Mononuclear cell (primary cell): ENCODE data around the gene RIMBP2. TPM values are rescaled to one million over a fixed set of nuclear protein-coding genes. Genes with fewer than 3 reads are reported as not detected.

ENCODE experiments used
- H3K27me3 ChIP-seq: 2 replicates; pipeline ENCODE4 v1.6.0; 2011; ENCODE audit warnings: low read length, control low read depth; ENCODE audit not compliant: insufficient read depth
- H3K4me1 ChIP-seq: 2 replicates; pipeline ENCODE4 v1.5.1; 2011; ENCODE audit warnings: mild to moderate bottlenecking, low read length, control low read depth; ENCODE audit not compliant: insufficient read depth
- H3K4me3 ChIP-seq: 2 replicates; pipeline ENCODE4 v1.5.1; 2011; ENCODE audit warnings: mild to moderate bottlenecking, low read length, moderate library complexity
- H3K9me3 ChIP-seq: 2 replicates; pipeline ENCODE4 v1.5.1; 2011; ENCODE audit warnings: low read depth, mild to moderate bottlenecking, control low read depth, low read length
- total RNA-seq: library from RNA; depleted of rRNA; stranded (reverse); fragments of >200 nt; gene quantifications from one replicate; pipeline ENCODE4 v1.2.3, GENCODE V29; 2012

The RIMBP2 gene
- total RNA-seq, 1 donor = not detected

DNA sequence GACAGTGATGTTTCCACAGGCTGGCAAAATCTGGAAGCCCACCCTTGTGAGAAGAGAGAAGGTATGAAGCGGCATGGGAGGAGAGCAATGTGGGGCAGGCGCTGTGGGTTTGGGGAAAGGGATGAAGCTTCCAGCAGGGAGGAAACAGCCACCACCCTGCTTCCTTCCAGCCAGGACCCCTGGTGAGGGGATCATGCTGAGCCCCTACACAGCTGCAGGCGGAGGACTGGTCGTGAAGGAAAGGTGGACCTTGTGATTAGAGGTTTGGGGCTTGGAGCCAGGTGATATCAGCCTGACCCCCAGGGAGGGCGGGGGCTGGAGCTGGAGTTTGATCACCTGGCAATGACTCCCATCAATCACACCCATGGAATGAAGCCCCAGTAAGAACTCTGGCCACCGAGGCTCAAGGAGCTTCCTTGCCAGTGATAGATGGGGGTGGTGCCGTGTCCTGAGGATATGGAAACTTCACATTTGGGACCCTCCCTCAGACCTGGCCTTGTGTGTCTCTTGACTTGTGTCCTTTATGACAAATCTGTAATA lies 48.6 kb downstream of the RIMBP2 start:
- Histone ChIP-seq H3K4me1 (no peaks in the 10 kb centered on the region), H3K27me3 (no peaks in the 10 kb centered on the region), H3K9me3 (no peaks in the 10 kb centered on the region), H3K4me3 (no peak overlapping the region)

DNA sequence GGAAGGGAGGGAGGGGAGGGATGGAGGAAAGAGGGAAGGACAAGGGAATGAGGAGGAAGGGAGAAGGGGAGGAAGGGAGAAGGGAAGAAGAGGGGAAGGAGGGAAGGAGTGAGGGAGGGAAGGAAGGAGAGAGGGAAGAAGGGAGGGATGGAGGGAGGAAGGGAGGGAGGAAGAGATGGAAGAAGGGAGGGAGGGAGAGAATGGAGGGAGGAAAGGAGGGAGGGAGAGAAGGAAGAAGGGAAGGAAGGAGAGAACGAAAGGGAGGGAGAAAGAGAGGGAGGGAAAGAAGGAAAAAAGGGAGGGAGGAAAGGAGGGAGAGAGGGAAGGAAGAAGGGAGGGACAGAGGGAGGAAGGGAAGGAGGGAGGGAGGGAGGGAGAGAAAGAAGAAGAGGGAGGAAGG lies 49.5 kb downstream of the RIMBP2 start:
- Histone ChIP-seq H3K27me3 (no peaks in the 10 kb centered on the region), H3K4me1 (no peaks in the 10 kb centered on the region), H3K9me3 (no peaks in the 10 kb centered on the region), H3K4me3 (no peak overlapping the region)

DNA sequence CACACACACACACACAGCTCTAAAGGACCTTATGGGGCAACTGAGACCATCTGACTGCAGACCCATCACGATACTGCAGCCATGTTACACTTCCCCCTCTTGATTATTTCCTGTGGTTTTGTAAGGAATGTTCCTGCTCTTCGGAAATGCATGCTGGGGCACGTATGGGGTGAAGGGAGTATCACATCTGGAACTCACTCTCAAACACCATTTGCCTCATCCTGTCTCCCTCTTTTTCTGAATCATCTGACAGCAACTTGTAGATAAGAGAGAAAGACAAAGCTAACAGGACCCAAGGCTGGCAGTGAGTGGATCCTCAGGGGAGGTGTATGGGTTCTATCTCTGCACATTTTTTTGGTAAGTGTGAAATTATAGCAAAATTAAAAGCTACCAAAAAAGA lies 50.3 kb downstream of the RIMBP2 start:
- H3K27me3 ChIP-seq = no peaks in the 10 kb centered on the region
- no peak overlapping the region for H3K4me3 ChIP-seq
- H3K9me3 ChIP-seq = no peaks in the 10 kb centered on the region
- no peaks in the 10 kb centered on the region for H3K4me1 ChIP-seq

DNA sequence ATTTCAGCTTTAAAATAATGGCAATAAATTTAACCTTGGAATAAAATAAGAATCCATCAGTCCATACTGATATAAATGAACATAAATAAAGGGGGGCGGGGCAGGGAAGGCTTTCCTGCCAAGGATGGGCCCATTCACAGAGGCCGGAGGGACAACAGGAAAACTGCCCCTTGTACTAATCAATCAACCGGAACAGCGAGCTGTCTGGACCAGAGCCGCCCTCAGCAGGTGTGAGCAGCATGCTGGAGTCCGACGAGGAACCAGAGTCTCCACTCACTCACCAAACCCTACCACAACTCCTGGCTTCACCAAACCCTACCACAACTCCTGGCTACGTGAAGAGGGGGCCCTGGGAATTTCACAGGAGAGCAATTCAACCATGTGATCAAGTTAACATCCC lies 51.3 kb downstream of the RIMBP2 start:
- Histone ChIP-seq H3K4me1 (no peaks in the 10 kb centered on the region), H3K9me3 (no peaks in the 10 kb centered on the region), H3K4me3 (no peak overlapping the region)

DNA sequence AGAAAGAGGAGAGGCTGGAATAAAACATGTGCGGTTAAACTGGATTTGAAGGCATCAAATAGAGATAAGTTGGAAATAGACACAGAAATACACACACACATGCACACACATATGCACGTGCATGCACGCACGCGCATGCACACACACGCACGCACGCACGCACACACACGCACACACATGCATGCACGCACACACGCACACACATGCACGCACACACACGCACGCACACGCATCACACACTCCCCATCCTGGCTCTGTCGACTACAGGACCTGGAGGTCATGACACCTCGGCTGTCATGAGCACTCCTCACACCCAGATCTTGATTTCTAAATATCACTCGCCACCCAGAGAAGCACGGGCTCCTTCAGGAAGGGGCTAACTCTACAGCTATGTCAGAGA lies 51.8 kb downstream of the RIMBP2 start:
- Histone ChIP-seq H3K4me3 (no peak overlapping the region), H3K27me3 (no peaks in the 10 kb centered on the region), H3K4me1 (no peaks in the 10 kb centered on the region), H3K9me3 (no peaks in the 10 kb centered on the region)

More for the DNA sequence above, 51.3 kb downstream of the RIMBP2 start:
- no peaks in the 10 kb centered on the region for H3K27me3 ChIP-seq

DNA sequence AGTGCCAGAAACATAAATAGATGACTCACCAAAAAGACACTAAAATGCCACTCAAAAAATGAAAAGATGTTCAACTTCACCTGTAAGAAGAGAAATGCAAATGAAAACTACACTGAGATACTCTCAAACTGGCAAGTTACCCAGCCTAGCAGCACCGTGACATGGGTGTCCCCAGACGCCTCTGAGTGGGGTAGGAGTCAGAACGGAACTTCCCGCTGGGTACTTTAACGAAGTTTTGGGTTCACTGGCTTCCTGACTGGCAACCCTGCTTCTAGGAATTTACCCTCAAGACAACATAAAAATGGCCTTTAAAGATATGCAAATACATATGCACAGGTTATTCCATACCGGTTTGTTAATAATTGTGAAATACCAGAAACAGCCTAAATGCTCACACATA lies 52.6 kb downstream of the RIMBP2 start:
- H3K9me3 ChIP-seq = no peaks in the 10 kb centered on the region
- H3K4me1 ChIP-seq = no peaks in the 10 kb centered on the region
- no peaks in the 10 kb centered on the region for H3K27me3 ChIP-seq

DNA sequence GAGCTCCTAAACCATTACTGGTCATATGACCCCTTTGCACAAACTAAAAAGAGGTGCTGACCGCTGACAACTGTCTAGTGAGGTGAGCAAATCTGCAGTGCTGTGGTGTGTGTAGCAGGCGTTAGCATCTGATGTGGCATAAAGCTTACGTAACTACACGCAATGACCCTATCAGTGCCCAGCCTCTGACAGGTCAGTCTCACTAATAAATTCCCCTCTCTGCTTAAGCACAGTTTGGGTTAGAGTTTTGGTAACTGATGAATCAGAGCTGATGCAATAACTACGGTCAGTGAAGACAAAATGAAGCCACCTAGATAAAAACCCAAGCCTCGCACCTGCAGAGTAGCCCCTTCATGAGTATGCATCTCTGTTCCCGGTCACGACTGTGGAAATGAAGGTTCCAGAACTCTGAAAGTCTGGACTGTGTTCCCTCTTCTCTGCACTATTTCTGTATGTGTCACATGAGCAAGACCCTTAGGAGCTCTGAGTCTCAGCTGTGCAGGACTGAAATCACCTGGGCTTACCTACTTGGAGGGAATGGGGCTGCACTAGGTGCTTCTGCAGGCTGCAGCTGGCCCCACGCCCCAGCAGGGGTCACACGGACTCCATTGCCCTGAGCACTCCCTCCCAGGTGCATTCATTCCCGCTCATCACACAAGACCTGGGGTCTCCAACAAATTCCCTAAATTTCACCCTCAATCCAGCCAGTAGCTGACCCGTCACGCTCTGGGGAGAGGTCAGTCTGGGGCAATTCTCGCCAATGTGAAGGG lies 54.4 kb downstream of the RIMBP2 start:
- Histone ChIP-seq H3K4me3 (no peak overlapping the region), H3K27me3 (no peaks in the 10 kb centered on the region), H3K9me3 (no peaks in the 10 kb centered on the region), H3K4me1 (no peaks in the 10 kb centered on the region)

More for the DNA sequence above, 52.6 kb downstream of the RIMBP2 start:
- no peak overlapping the region for H3K4me3 ChIP-seq

DNA sequence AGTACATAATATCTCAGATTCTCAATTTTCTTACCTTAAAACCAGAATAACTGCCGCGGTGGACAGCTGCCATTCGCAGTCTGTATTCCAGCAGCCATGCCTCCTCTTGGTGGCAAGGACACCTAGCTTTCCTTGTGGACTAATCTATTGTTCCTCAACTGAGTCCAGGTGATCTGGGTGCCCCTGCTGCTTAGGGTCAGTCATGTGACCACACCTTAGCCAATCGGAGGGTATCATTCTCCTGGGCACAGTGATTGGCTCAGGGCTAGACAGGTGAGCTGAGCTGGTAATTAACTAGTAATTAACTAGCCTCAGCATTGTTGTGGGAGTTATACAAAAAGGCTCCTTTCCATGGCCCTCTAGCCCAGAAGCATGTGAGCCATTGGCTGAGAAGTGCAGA lies 55.0 kb downstream of the RIMBP2 start:
- no peak overlapping the region for H3K4me3 ChIP-seq
- no peaks in the 10 kb centered on the region for H3K9me3 ChIP-seq
- no peaks in the 10 kb centered on the region for H3K27me3 ChIP-seq
- no peaks in the 10 kb centered on the region for H3K4me1 ChIP-seq

DNA sequence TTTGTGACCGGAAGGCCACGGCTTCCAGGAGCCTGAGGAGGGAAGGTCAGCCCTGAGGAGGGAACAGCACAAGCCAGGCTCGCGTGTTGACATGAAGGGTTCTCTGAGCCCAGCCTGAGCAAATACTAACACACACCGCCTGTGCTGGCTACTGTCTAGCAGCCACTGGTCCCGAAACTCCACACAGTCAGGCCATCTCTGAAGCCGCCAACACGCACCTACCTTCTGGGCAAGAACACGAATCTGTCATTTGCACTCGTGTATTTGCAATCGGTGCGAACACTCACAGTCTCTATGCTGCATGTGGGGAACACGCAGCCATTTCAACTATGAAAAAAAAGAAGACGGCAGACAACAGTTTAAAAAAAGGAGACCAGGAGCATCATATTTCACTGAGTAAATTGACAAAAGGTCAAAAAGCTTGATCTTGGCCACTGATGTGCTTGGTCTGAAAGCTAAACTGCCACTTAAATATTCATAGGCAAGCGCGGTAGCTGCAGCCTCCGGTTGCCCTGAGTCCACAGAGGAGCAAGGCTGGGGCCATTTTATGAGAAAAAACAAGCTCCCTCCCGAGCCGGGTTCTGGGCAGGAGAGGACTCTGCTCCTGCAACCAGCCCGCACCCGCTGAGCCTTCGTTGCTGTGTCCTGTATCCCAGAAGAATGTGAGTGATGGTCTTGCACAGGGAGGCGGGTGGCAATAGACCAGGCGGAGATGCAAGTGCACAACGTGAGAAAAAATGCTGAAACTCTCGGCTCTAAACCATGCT lies 57.8 kb downstream of the RIMBP2 start:
- H3K4me1 ChIP-seq = no peaks in the 10 kb centered on the region
- H3K4me3 ChIP-seq = no peak overlapping the region
- no peaks in the 10 kb centered on the region for H3K27me3 ChIP-seq
- no peaks in the 10 kb centered on the region for H3K9me3 ChIP-seq

DNA sequence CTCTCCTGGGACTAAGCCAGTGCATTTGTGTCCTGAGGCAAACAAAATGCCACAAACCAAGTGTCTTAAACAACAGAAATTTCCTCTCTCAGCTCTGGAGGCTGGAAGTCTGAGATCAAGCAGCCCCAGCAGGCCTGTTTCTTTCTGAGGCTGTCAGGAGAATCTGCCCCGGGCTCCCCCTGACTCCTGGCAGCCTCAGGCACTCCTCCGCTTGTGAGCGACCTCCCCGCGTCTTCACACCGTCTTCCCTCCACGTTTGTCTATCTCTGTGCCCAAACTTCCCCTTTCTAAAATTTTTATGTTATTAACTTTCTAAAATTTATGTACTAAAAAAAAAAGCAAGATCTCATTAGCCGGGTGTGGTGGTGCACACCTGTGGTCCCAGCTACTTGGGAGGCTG lies 59.7 kb downstream of the RIMBP2 start:
- H3K4me3 ChIP-seq = no peak overlapping the region
- H3K27me3 ChIP-seq = no peaks in the 10 kb centered on the region
- H3K4me1 ChIP-seq = no peaks in the 10 kb centered on the region
- no peaks in the 10 kb centered on the region for H3K9me3 ChIP-seq

DNA sequence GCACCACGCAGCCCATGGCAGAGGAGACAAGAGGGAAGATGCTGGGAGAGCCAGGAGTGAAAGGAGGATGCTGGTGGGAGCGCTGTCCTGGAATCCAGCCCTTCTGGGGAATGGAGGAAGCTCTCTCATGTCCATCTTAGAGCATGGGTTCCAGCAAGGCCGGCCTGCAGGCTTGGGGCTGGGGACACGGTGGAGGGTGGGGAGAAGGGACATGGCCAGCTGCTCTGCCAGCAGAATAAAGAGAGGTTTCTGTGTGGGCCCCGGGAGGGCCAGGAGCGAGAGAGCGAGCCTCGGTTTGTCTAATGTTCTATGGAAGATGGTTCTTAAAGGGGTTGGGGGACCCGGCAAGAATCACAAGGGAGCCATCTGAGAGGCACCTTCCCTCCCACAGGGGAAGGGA lies 60.2 kb downstream of the RIMBP2 start:
- Histone ChIP-seq H3K27me3 (no peaks in the 10 kb centered on the region), H3K4me1 (no peaks in the 10 kb centered on the region), H3K9me3 (no peaks in the 10 kb centered on the region), H3K4me3 (no peak overlapping the region)

DNA sequence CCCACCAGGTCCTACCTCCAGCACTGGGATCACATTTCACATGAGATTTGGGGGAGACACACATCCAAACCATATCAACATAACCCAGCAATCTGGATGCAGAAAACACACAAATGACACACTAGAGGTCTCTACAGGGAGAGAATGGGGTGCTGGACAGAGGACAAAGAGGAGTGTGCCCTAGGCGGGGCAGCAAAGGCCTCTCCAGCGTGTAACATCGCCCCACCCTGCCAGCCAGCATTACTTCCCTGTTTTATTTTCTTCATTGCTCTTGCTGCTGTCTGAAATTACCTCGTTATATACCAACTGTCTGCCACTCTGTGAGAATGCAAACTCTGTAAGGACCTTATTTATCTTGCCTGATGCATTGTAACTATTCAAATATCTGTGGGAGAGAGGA lies 61.1 kb downstream of the RIMBP2 start:
- H3K4me1 ChIP-seq = no peaks in the 10 kb centered on the region
- no peaks in the 10 kb centered on the region for H3K9me3 ChIP-seq
- no peaks in the 10 kb centered on the region for H3K27me3 ChIP-seq
- no peak overlapping the region for H3K4me3 ChIP-seq

DNA sequence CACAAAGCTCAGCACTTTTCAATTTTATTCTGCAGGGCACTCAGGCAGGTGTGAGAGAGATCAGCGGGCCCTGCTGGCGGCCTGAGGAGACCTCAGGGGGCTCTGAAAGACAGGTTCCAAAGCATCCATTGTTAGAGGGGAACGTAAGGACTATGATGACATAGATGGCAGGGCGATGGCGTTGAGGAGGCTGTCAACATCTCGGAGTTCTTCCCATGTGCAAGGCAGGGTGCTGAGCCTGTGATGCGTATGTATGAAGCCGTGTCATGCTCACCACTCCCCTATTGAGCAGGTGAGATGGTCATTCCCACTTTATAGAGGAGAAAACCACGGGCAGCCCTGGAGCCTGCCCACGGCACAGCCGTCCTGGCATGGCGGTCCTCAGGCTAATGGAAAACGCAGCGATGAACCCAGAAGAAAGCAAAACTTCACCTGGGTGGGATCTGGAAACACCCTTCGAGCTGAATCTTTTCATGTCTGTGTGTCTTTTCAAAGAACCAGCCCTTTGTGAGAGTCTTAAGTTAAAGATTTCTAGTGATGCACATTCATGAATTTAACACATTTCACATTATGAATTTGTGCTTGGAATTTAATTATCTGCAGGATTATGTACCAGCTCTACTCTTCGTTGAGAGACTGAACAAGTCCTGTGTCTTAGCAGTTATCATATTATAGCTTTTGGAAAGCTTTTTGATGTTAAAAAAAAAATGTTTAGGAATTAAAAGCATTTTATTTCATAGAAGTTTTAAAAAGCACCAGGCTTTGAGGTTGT lies 64.7 kb downstream of the RIMBP2 start:
- H3K4me3 ChIP-seq = no peak overlapping the region
- no peaks in the 10 kb centered on the region for H3K9me3 ChIP-seq
- no peaks in the 10 kb centered on the region for H3K27me3 ChIP-seq
- H3K4me1 ChIP-seq = no peaks in the 10 kb centered on the region

DNA sequence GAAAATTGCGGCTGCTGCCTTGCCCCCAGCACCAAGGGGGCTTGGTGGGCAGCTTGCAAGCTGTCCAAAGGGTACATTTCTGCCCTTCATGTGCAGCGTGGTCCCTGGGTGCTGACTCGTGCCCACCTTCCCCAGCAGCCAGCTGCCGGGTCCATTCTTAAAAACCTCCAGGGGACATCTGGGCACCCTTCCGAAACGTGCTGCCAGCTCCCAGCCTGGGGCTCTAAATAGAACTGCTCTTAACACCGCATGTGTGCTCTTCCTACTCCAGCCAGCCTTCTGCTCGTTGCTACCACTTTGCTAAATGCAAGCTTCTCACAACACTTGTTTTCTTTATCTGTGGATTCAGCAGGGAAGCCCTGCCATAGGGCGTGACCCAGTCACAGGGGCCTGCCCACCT lies 66.0 kb downstream of the RIMBP2 start:
- H3K9me3 ChIP-seq = no peaks in the 10 kb centered on the region
- H3K4me3 ChIP-seq = no peak overlapping the region
- H3K4me1 ChIP-seq = no peaks in the 10 kb centered on the region
- H3K27me3 ChIP-seq = no peaks in the 10 kb centered on the region
